Stimulated activated CD4-positive, alpha-beta T cell treated with anti-CD3 and anti-CD28 coated beads, Interleukin-1b, Interleukin-23, amount 100 ng/mL, for 48 hours (primary cell): ENCODE results near the gene PCED1B.
A peak's percentile ranks its signal among the peaks of the same experiment; 100 is the strongest.
"Not testable (repeated sequence)": the region's sequence is repeated elsewhere in the genome, so short reads cannot be mapped to it uniquely, and the experiment has no call there.

Experiments
- DNase-seq: peaks from one replicate; pipeline ENCODE4 v3.0.0-alpha.2; 2020

Gene PCED1B

DNA sequence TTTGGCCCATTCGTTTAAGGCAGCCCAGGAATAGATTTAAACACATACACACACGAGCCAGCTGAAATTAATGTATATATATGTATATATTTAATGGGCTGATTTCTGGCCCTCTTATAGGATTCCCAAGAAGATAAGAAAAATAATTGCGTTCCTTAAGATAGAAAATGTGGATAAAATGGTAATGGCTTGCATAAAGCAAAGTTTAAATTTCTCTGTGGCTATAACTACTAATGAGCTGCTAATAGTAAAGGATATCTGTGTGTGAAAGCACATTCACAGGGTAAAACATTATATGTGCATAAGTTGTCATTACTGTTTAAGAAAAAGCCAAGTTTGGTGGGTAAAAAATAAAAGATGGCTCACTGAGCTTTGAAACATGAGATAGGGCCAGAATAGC lies 134.0 kb downstream of the PCED1B start:
- no peak for DNase-seq

DNA sequence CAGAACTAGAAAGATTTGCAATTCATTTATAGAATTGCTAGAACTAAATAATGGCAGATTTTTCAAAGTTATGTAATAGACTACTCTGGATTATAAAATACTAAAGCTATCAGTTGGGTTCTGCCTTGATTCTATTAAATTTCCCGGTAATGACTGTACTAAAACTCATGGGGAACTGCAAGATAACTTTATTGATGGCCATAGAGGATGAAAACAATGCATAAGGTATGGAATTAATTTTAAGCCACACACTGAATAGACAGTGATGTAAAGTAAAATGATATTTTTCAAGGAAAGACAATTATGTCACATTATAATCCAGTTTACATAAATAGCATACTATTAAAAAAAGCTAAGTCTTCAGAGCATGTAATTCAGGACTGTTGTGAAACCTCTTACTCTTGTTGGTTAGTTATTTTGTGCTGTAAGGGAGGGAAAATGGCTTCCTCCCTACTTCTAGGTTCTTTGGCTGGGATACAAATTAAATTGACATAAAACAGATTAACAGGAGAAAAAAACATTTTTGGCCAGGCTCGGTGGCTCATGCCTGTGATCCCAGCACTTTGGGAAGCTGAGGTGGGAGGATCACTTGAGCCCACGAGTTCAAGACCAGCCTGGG lies 134.7 kb downstream of the PCED1B start:
- no peak for DNase-seq

GRCh38 chr12:47214771-47215170 lies 135.3 kb downstream of the PCED1B start:
- peak; percentile 74 for DNase-seq

DNA sequence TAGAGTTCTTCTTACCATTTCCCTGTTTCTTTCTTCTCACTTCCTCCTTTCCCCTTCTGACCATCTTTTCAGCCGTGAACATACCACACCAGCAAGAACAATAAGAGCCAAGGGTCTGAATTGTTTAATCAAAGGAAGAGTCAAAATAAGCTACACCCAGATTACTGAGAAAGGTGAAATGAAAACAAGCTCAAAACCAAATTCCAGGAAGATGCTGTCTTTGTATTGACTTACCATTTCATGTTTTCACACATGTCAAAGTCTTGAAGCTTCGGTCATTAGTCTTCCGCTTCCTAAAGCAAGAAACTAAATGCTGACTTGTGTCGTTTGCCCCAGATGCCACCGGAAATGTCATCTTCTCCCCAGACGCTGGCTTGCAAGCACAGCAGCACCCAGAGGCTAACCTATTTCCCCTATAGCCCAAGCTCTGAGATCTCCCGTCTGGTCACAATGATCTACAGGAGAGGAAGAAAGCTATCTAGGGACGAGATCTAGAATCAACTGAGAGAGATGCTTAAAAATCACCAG lies 136.8 kb downstream of the PCED1B start:
- DNase-seq: peak; percentile 81

GRCh38 chr12:47217595-47217869 lies 138.1 kb downstream of the PCED1B start:
- DNase-seq: not testable (repeated sequence)

GRCh38 chr12:47218191-47218654 lies 138.8 kb downstream of the PCED1B start:
- DNase-seq: peak; percentile 69

GRCh38 chr12:47219243-47219642 lies 139.8 kb downstream of the PCED1B start:
- no peak for DNase-seq

GRCh38 chr12:47221256-47222023 lies 142.0 kb downstream of the PCED1B start:
- no peak for DNase-seq

DNA sequence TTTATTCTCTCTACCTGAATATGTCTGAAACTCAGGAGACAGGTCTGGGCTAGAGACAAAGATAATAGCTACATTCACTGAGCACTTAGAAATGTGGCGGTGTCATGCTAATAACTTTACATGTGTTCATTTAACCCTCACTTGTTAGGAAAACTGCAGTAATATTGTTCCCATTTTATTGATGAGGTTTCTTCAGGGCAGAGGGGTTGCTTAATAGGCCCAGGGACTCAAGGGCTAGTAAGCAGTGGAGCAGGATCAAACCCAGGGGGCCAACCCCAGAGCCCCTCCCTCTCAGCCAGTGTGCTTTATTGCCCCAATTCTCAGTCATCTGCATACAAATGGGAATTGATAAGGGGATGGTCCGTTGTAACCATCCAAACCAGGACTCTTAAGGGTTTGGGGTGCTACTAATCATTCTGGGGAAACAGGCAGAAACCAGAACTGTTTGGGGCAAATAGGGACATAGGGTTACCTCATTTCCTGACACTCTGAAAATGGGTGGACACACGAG lies 143.2 kb downstream of the PCED1B start:
- DNase-seq: no peak

DNA sequence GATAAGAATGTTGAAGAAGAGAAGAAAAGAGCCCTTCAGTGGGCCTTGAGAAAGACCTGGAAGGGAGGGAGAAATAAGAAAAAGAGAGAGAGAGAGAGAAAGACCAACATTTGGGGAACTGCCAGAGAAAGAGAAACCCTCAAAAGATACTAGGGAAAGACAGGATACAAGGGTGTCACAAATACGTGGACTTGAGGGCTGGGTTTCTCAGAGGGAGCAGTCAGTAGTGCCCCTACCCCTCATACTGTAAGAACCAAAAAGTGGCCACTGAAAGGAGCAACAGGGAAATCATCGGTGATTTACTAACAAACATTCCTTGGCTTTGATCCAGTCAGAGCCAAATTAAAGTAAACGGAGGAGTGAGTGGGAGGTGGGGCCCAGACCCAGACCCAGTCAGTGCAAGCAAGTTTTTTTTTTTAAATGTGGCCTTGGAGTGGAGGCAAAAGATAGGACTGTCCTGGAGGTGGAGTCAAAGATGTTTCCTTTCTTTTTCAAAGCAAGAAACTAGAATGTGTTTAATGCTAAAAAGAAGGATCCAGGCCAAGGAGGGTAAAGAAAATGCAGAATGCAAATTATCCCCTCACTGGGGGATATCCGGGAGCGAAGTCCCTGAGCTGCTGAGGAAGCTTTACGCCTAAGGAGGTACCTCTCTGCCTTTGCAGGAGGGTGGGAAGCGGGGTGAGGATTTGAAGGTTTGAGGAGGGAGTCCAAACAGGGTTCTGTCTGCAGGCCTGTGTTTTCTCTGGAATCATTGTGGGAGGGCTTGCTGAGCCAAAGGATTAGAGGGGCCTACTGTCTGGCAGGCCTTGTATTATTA lies 143.8 kb downstream of the PCED1B start:
- no peak for DNase-seq

GRCh38 chr12:47223848-47224213 lies 144.4 kb downstream of the PCED1B start:
- no peak for DNase-seq

GRCh38 chr12:47224563-47225133 lies 145.2 kb downstream of the PCED1B start:
- no peak for DNase-seq

GRCh38 chr12:47225356-47225755 lies 145.9 kb downstream of the PCED1B start:
- no peak for DNase-seq

GRCh38 chr12:47226199-47226598 lies 146.8 kb downstream of the PCED1B start:
- DNase-seq: no peak

- no peak for DNase-seq
These were observed 149.4 kb downstream of the PCED1B start for GRCh38 chr12:47228802-47229201.

GRCh38 chr12:47231456-47231855 lies 152.0 kb downstream of the PCED1B start:
- no peak for DNase-seq

DNA sequence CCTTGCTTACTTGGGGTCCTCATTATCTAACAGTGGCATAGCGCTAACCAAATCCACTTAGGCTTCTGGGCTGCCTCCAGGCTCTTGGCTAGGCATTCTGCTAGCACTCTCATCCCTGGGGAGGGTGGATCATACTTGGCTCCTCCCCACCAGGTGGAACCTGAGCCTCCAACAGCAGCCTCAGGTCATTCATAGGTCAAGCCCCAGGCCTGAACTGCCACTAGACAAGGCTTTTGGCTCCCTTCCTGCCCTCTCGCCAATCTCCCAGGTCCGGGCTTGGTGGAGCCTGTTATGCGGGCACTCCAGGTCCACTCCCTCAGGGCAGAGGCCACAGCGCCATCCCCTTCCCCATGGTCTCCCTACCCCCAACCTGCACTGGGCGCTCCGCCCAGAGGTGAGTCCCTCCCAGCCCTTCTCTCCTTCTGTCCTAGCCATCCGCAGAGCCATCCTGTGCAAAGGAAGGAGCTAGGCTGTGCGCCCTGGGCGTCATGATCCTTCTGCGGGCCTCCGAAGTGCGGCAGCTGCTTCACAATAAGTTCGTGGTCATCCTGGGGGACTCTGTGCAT lies 155.2 kb downstream of the PCED1B start:
- DNase-seq: no peak

DNA sequence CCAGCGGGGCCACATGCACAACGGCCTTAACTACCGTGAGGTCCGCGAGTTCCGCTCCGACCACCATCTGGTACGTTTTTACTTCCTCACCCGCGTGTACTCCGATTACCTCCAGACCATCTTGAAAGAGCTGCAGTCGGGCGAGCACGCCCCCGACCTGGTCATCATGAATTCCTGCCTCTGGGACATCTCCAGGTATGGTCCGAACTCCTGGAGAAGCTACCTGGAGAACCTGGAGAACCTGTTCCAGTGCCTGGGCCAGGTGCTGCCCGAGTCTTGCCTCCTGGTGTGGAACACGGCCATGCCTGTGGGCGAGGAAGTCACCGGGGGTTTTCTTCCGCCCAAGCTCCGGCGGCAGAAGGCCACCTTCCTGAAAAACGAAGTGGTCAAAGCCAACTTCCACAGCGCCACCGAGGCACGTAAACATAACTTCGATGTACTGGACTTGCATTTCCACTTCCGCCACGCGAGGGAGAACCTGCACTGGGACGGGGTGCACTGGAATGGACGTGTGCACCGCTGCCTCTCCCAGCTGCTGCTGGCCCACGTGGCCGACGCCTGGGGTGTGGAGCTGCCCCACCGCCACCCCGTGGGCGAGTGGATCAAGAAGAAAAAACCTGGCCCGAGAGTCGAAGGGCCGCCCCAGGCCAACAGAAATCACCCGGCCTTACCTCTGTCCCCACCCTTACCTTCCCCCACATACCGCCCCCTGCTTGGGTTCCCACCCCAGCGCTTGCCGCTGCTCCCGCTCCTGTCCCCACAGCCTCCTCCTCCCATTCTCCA lies 156.0 kb downstream of the PCED1B start:
- DNase-seq: no peak

GRCh38 chr12:47236109-47236714 lies 156.8 kb downstream of the PCED1B start:
- no peak for DNase-seq

GRCh38 chr12:47237751-47238211 lies 158.4 kb downstream of the PCED1B start:
- no peak for DNase-seq

DNA sequence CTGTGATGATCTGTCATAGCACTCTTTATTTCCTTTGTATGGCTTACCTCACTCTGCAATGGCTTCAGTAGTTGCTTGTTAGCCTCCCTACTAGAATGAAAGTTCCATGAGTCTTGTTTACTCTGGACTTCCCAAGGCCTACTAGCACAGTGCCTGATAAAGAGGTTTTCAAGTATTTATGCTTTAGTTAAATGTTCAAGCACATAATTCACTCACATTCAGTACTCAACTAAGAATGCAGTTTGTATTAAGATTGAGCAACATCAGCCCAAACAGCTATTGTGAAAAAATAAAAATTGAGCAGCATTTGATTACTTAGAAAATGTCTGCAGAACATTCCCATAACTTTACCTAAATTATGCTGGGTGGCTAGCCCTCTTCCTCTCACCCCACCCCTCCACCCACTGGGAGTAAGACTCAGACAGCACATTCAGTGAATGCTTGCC lies 159.3 kb downstream of the PCED1B start:
- no peak for DNase-seq
